Stimulated activated CD8-positive, alpha-beta memory T cell treated with anti-CD3 and anti-CD28 coated beads, Interleukin-7, amount 100 ng/mL, for 4 hours (primary cell): ENCODE measurements around the gene GET4.

Source experiments
- DNase-seq, 2 donors: peaks; one replicate each; pipeline ENCODE4 v3.0.0-alpha.2; 2020; ENCODE audit warnings: low read depth in 2 of 2

Gene GET4

GRCh38 chr7:900331-901040 lies 24.1 kb downstream of the GET4 start:
- no peak for DNase-seq

GRCh38 chr7:901041-901387 lies 24.7 kb downstream of the GET4 start:
- no peak for DNase-seq

- DNase-seq: no peak
Observed at GRCh38 chr7:901388-902154, 25.2 kb downstream of the GET4 start.

GRCh38 chr7:902996-903395 lies 26.6 kb downstream of the GET4 start:
- no peak for DNase-seq

GRCh38 chr7:903921-904755 lies 27.8 kb downstream of the GET4 start:
- no peak for DNase-seq

GRCh38 chr7:904847-905246 lies 28.5 kb downstream of the GET4 start:
- no peak for DNase-seq

- DNase-seq: no peak
Observed at GRCh38 chr7:906776-907157, 30.4 kb downstream of the GET4 start.

GRCh38 chr7:907158-907980 lies 31.0 kb downstream of the GET4 start:
- no peak for DNase-seq

- DNase-seq: no peak
Observed at GRCh38 chr7:908159-908581, 31.8 kb downstream of the GET4 start.

GRCh38 chr7:908591-909357 lies 32.4 kb downstream of the GET4 start:
- DNase-seq: peak in 1 of 2 donors; percentile 67

GRCh38 chr7:909358-910329 lies 33.3 kb downstream of the GET4 start:
- peak in 1 of 2 donors; percentile 39 for DNase-seq

GRCh38 chr7:910441-910861 lies 34.1 kb downstream of the GET4 start:
- no peak for DNase-seq

GRCh38 chr7:910931-911431 lies 34.6 kb downstream of the GET4 start:
- no peak for DNase-seq

- no peak for DNase-seq
Observed at GRCh38 chr7:911791-912480, 35.6 kb downstream of the GET4 start.

GRCh38 chr7:913736-914520 lies 37.6 kb downstream of the GET4 start:
- DNase-seq: no peak

GRCh38 chr7:914521-915194 lies 38.3 kb downstream of the GET4 start:
- DNase-seq: no peak
